ENCODE measurements around the gene AK8.

AK8 gene

DNA sequence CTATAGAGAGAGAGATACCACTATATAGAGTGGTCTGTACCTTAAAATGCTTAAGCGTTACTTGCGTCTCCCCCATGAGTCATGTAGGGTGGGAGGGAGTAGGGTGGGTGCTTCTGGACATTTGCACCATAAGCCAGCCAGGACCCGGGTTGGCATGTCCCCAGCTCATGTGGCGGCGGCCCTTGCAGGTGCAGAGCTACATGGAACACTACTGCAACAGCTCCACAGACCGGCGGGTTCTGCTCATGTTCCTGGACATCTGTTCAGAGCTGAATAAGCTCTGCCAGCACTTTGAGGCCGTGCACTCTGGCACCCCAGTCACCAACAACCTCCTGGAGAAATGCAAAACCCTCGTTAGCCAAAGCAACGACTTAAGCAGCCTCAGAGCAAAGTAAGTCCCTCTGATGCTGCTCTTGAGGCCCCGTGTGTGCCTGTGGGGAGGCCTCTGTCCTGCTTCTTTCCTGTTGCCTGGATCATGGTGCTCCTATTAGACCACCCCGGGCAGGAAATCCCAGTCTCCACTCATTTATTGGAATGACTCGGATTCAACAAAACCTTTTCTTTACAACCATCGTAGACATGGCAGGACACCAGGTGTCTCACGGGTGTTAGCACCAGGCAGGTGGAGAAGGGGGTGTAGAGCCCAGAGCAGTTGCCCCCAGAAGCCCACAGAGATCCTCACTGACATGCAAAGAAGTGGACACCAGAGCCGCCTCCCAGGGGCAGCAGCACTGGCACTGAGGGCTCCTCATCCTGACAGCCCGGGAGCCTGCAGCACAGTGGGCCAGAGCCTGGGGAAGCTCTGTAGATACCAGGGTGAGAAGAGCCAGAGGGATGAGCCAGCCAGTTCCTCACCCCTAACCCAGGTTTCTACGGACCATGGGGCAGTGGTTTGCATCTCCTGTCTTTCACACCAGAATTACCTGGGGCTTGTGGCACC, 9.4 kb upstream of the AK8 start:
- DNase-seq, result no peak

DNA sequence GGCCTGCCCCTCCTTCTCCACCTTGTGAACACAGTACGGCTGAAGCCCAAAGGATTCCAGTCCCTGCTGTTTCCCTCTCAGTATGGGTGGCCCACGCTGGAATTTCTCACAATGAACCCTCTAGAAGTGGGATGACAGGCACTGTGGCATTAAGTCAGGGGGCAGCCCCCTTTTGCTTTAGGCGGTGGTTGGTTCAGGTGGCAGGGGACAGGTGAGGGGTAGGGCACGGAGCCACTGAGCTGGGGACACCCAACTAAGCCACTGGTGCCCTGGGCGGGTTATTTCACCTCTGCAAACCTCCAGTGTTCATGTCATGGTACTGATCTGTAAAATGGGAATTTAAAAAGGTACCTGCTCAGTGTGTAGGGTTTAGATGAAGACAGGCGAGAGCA, 8.2 kb upstream of the AK8 start:
- DNase-seq, result no peak

GRCh38 chr9:132885720-132886333, 7.7 kb upstream of the AK8 start:
- DNase-seq, result no peak

GRCh38 chr9:132883349-132884294, 5.5 kb upstream of the AK8 start:
- no peak for DNase-seq

GRCh38 chr9:132882616-132883015, 4.5 kb upstream of the AK8 start:
- no peak for DNase-seq

GRCh38 chr9:132881826-132882225, 3.7 kb upstream of the AK8 start:
- DNase-seq, result no peak

GRCh38 chr9:132880324-132880661, 2.2 kb upstream of the AK8 start:
- no peak for DNase-seq

- no peak for DNase-seq
Observed at GRCh38 chr9:132879457-132880323, 1.6 kb upstream of the AK8 start.

DNA sequence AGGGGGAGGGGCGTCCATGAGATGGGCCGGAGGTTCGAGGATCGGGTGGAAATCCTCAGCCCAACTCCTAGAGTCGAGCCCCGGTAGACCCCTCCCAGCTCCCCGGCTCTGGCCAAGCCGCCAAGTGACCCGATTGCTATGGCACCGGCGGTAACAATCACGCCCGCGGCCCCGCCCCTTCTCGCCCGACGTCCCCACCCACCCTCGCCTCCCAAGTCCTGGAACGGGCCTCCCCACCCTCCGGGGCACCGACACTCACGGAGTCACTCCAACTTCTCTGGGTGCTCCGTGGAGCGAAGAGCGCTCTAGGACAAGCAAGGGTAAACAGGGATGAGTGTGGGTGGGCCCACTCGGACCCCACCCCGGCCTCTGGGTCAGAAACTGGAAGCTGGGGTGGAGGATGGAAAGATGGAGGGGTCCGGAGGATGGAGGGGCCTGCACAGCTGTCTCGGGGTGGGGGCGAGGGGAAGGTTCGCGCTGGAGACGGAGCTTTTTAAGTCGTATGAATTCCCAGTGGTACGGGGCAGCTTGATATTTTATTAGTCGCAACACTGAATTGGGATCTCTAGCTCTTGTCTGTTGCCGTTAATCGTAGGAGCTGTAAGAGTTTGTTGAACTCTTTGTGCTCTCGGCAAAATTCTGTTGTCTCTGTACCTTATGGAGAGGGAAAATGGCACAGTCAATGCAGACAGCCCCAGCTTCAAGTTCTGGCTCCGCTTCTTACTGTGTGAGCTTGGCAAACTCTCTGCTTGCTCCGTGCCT, 792 bp upstream of the AK8 start, which contains the start of gene SPACA9:
Gene SPACA9 (plus strand): TSS at position 204 of the 762 bp plus-strand sequence. CDS start 5,050 bp downstream, outside the sequence.
- no peak for DNase-seq

GRCh38 chr9:132877458-132877823, 643 bp downstream of the AK8 start:
- no peak for DNase-seq

DNA sequence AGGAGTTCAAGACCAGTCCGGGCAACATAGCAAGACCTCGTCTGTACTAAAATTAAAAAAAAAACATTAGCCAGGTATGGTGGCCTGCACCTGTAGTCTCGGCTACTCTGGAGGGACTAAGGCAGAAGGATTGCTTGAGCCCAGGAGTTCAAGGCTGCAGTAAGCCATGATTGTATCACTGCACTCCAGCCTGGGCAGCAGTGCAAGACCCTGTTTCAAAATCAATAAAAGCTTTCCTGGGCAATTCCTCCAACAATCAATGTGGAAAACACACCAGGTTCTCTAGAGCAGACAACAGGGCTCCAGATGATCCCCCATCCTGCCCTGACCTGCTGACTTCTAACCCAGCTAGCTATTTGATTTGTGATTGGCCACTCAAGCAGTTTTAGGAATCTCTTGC, 1.2 kb downstream of the AK8 start:
- no peak for DNase-seq

- DNase-seq, result no peak
Observed at GRCh38 chr9:132875159-132875558, 2.9 kb downstream of the AK8 start.

- DNase-seq, result no peak
Observed at GRCh38 chr9:132873403-132873802, 4.7 kb downstream of the AK8 start.

DNA sequence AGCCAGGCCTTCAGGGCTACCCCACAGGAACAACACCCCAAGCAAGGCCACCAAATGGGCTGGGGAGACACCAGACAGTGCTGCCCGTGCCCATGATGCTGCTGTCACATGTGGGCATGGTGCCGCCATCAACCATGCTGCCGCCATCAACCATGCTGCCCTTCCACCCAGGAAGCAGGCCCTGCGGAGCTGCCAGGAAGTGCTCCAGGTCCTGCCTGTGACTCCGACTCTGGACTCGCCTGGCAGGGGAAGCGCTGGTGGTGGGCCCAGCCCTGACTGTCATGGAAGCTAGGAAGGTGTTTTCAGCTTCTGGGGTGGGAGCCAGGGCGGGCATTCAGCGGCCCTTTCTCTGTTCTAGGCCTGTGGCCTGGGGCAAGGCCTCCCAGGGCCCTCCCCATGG, 8.8 kb downstream of the AK8 start:
- no peak for DNase-seq

- DNase-seq, result no peak
Observed at GRCh38 chr9:132866898-132867297, 11.2 kb downstream of the AK8 start.

- no peak for DNase-seq
Observed at GRCh38 chr9:132864691-132865090, 13.4 kb downstream of the AK8 start.

GRCh38 chr9:132864277-132864676, 13.8 kb downstream of the AK8 start:
- DNase-seq, result no peak

DNA sequence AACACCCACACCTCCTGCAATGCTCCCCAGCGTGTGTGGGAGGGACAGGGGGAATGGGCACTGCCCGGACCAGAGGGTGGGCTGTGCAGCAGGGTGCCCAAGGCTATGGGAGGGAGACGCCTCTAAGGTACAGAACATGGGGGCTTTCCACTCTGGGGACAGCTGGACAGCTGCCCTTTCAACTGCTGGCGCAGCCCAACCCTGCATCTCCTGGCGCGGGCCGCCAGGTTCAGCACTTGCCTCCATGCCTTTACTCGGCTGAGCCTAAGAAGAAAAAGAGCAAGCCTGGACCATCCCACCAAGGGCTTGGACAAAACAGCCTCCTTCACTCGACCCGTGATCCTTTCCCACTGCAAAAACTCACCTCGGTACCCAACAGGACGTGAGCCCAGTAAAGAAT, 15.0 kb downstream of the AK8 start:
- no peak for DNase-seq

DNA sequence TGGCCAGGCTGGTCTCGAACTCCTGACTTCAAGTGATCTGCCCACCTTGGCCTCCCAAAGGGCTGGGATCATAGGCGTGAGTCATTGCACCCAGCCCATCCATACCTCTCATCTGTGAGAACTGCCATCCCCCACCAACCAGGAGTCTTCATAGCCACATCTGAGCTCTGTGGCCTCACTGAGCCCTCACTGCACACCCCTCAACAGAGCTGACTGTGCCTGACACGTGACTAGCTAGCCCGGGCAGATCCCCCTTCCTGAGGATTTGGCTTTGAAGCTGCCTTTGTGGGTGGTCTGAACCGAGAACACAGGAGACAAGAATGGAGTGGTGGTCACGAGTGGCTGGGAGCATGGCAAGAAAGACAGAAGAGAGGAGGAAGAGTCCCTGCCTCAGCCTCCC, 15.6 kb downstream of the AK8 start:
- no peak for DNase-seq

- DNase-seq, result no peak
Observed at GRCh38 chr9:132861666-132862065, 16.4 kb downstream of the AK8 start.

DNA sequence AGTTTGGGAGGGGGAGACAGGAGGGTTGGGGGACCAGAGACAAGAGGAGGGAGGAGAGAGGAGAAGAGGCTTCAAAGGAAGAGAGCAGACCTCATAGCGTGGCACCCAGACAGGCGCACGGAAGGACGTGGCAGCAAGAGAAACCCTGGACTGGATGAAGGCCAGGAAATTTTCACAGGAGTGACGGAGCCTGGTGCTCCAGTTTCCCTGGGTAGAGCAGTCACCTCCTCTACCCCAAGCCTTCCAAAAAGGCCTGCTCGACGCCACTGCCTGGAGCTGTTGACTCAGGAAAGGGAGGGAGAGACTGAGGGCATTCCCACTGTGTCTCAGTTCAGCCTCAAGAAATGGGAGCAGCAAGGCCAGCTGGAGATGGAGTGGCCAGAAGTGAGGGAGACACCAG, 19.3 kb downstream of the AK8 start:
- no peak for DNase-seq

All from NK-92 treated with Interleukin-12 subunit alpha and Interleukin-12 subunit beta, amount 100 ng/mL, for 24 hours (cell line).